Parathyroid adenoma (tissue), 2 donors: ENCODE data around the gene PER2.

Experiments
- H2AFZ ChIP-seq: fragments of 300-600 bp; sonication (generic); one replicate; pipeline ENCODE4 v1.7.0; 2017; ENCODE audit warnings: antibody characterized with exemption, mild to moderate bottlenecking
- H3K27ac ChIP-seq: fragments of 300-600 bp; sonication (generic); one replicate; pipeline ENCODE4 v1.7.0; 2017
- H3K27me3 ChIP-seq: fragments of 300-600 bp; sonication (generic); one replicate; pipeline ENCODE4 v1.7.0; 2017; ENCODE audit warnings: low read length; ENCODE audit not compliant: control insufficient read depth, insufficient read depth
- H3K36me3 ChIP-seq: fragments of 300-600 bp; sonication (generic); one replicate; pipeline ENCODE4 v1.7.0; 2017; ENCODE audit warnings: low read length; ENCODE audit not compliant: control insufficient read depth, insufficient read depth
- H3K4me1 ChIP-seq: fragments of 300-600 bp; sonication (generic); one replicate; pipeline ENCODE4 v1.7.0; 2017; ENCODE audit warnings: control low read depth
- H3K4me2 ChIP-seq: fragments of 300-600 bp; sonication (generic); one replicate; pipeline ENCODE4 v1.7.0; 2017; ENCODE audit warnings: low read length
- H3K4me3 ChIP-seq: fragments of 300-600 bp; sonication (generic); one replicate; pipeline ENCODE4 v1.7.0; 2017; ENCODE audit warnings: low read depth, low read length
- H3K79me2 ChIP-seq: fragments of 300-600 bp; sonication (generic); one replicate; pipeline ENCODE4 v1.7.0; 2017; ENCODE audit warnings: control low read depth
- H3K9ac ChIP-seq: fragments of 300-600 bp; sonication (generic); one replicate; pipeline ENCODE4 v1.7.0; 2017; ENCODE audit warnings: mild to moderate bottlenecking
- H3K9me3 ChIP-seq: fragments of 300-600 bp; sonication (generic); one replicate; pipeline ENCODE4 v1.7.0; 2017; ENCODE audit warnings: low read length; ENCODE audit not compliant: control insufficient read depth
- TF ChIP-seq, protein P1 (sequence below): fragments of 300-600 bp; sonication (generic); IDR thresholded peaks from one replicate; pipeline ENCODE4 v1.7.0; 2017; ENCODE audit warnings: antibody characterized with exemption, mild to moderate bottlenecking
- donor health status: primary hyperparathyroidism.

The PER2 gene

DNA sequence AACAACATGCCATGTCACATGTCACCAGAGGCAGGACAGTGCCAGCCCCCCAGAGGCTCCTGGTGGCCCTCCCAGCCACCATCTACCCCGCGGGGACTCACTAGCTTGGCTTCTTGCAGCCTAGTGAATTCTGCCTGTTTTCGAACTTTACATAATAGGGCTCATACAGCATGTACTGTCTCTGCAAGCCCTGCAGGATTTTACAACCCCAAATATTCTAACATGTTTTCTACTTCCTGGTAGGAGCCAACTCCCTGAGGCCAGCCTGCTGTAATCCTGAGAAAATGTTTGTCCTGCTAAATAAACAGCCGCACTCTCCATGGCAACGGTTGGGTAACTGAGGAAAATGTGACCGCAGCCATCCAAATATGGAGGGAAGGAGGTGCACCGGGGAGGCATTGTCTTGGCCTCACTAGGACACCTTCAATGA lies 2.7 kb downstream of the PER2 start:
- Histone ChIP-seq H3K4me3 (no peak overlapping the region), H3K9ac (no peak overlapping the region), H3K4me2 (no peak overlapping the region), H3K9me3 (no peaks in the 10 kb centered on the region), H3K27ac (peak overlapping the region; percentile 68), H3K36me3 (no peaks in the 10 kb centered on the region), H3K4me1 (no peaks in the 10 kb centered on the region), H3K27me3 (no peaks in the 10 kb centered on the region), H2AFZ (no peak overlapping the region), H3K79me2 (peaks cover 15% of the 10 kb centered on the region)
- TF ChIP-seq, protein P1, sequence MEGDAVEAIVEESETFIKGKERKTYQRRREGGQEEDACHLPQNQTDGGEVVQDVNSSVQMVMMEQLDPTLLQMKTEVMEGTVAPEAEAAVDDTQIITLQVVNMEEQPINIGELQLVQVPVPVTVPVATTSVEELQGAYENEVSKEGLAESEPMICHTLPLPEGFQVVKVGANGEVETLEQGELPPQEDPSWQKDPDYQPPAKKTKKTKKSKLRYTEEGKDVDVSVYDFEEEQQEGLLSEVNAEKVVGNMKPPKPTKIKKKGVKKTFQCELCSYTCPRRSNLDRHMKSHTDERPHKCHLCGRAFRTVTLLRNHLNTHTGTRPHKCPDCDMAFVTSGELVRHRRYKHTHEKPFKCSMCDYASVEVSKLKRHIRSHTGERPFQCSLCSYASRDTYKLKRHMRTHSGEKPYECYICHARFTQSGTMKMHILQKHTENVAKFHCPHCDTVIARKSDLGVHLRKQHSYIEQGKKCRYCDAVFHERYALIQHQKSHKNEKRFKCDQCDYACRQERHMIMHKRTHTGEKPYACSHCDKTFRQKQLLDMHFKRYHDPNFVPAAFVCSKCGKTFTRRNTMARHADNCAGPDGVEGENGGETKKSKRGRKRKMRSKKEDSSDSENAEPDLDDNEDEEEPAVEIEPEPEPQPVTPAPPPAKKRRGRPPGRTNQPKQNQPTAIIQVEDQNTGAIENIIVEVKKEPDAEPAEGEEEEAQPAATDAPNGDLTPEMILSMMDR = no peak

DNA sequence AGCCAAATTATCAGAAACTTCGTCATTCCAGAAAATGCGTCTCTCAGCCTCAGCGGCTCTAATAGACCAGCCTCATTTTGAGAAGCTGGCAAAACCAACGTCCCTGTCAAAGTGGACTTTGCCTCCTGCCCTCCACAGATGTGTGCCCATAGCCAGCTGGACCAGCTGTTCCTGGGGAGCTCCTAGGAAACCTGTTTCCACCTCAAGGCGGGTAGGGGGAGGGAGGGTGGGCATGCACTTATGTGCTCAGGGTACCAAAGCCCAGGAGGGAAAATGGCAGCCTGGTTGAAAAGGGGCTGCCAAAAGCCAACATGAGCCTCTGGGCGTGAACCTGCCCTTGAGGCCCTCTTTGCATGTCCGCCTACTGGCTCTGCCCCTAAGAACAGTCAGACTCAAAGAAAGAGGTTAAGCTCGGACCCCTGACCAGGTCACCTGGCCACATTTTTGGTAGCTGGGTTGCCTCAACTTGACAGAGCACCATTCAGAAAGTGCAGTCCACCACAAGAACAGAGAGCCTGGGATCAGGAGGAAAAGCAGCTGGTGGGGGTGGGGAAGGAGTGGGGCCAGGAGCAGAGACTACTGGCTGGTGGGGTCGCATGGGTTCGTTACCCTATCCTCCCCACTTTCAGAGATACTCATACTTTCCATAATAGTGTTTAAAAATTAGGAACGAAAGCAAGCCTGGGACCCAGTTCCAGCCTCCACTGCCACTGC lies 3.5 kb downstream of the PER2 start:
- H3K27ac ChIP-seq = no peak overlapping the region
- no peaks in the 10 kb centered on the region for H3K4me1 ChIP-seq
- H3K36me3 ChIP-seq = no peaks in the 10 kb centered on the region
- peaks cover 15% of the 10 kb centered on the region for H3K79me2 ChIP-seq
- H3K27me3 ChIP-seq = no peaks in the 10 kb centered on the region
- H3K4me3 ChIP-seq = no peak overlapping the region
- H2AFZ ChIP-seq = no peak overlapping the region
- TF ChIP-seq, protein P1 = no peak
- H3K9ac ChIP-seq = no peak overlapping the region
- no peaks in the 10 kb centered on the region for H3K9me3 ChIP-seq
- H3K4me2 ChIP-seq = no peak overlapping the region

DNA sequence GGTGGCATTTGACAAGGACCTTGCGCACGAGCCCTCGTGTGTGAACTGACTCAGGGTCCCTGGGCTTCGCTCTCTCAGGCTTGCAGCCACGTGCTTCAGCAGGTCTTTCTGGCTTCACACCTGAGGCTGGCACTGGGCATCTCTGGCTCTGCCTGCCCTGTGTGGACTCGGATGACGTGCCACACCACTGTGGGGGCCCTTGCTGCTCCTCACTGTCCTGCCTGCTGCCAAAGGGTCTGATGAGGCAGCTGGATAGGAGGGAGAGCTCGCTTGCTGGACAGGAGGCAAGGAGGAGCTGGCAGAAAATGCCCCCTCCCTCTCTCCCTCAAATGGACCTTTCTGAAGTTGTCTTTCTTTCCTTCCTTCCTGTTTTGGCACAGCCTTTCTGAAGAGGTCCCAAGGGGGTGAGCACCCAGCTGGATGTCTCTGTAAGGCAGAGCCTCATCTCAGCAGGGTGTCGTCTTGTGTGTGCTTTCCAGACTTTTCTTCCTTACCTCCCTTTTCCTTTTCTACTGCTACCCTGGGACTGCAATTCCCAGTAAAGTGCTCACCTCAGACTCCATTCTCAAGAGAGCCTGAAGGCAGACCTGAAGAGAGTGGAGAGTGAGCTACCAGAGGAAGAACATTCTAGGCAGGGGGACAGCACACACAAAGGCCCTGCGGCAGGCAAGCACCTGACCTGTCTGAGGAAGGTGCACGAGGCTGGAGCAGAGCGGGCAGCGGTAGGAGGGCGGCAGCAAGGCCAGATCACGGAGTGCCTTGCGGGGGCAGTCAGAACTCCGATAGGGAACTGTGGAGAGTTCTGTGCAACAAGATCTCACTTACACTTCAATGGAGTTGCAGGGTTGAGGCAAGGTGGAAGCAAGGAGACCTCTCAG lies 5.3 kb downstream of the PER2 start:
- no peak overlapping the region for H3K9ac ChIP-seq

DNA sequence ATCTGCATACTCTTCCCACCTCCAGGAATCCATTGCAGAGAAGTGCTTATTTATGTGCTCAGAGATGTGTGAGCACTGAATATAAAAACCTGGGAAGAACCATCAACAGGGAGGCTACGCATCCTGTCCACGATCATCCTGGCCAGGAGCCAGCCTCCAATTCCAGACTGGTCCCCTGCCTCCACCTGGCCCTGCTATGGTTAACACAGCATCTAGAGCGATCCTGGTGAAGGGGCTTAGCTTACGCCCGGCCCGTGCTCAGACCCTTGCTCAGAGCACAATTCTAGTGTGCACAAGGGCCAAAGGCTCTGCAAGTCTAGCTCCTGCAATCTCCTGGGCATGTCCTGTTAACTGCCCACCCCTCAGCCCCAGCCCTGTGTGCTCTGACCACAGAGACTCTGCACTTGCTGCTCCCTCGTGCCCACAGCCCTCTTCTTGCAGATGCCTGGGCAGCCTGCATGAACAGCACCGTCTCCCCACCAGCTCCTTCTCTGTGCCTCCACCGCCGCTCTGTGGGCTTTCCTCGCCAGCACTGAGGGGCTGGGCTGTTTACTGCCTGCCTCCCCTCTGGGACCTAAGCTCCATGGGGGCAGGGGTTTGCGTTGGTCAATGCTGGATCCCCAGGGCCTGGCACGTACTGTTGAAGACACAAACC lies 6.5 kb downstream of the PER2 start:
- H3K79me2 ChIP-seq = peaks cover 12% of the 10 kb centered on the region
- no peaks in the 10 kb centered on the region for H3K36me3 ChIP-seq
- no peak overlapping the region for H3K9ac ChIP-seq
- H3K9me3 ChIP-seq = no peaks in the 10 kb centered on the region
- H3K4me2 ChIP-seq = no peak overlapping the region
- no peaks in the 10 kb centered on the region for H3K4me1 ChIP-seq
- no peaks in the 10 kb centered on the region for H3K27me3 ChIP-seq
- TF ChIP-seq, protein P1 = no peak
- no peak overlapping the region for H3K4me3 ChIP-seq
- no peak overlapping the region for H2AFZ ChIP-seq
- H3K27ac ChIP-seq = no peak overlapping the region

More for the DNA sequence above, 5.3 kb downstream of the PER2 start:
- H3K27ac ChIP-seq = no peak overlapping the region
- H3K4me2 ChIP-seq = no peak overlapping the region
- H3K36me3 ChIP-seq = no peaks in the 10 kb centered on the region
- H3K79me2 ChIP-seq = peaks cover 14% of the 10 kb centered on the region
- H3K4me1 ChIP-seq = no peaks in the 10 kb centered on the region
- H3K4me3 ChIP-seq = no peak overlapping the region
- no peaks in the 10 kb centered on the region for H3K27me3 ChIP-seq
- TF ChIP-seq, protein P1 = no peak
- H2AFZ ChIP-seq = no peak overlapping the region
- no peaks in the 10 kb centered on the region for H3K9me3 ChIP-seq
